Bone marrow (tissue), 2 donors: ENCODE measurements around the gene UBAP2.

Source experiments
- DNase-seq, 2 donors: peaks; one replicate each; lab custom pipeline; 2025; lab: John Stamatoyannopoulos, UW

UBAP2 gene

GRCh38 chr9:34048727-34049629 is at the start of gene UBAP2:
Gene UBAP2 (minus strand): TSS chr9:34048887. CDS start chr9:34017148, 31,739 bp downstream.
- DNase-seq, result peak; percentile 97 to 100

- DNase-seq, result no peak
Observed at GRCh38 chr9:34098307-34098706, 49.6 kb upstream of the UBAP2 start.

- DNase-seq, result no peak
Observed at GRCh38 chr9:34097865-34098264, 49.2 kb upstream of the UBAP2 start.

GRCh38 chr9:34096751-34097150 is 48.1 kb upstream of the UBAP2 start:
- DNase-seq, result no peak

GRCh38 chr9:34093578-34093977 is 44.9 kb upstream of the UBAP2 start:
- no peak for DNase-seq

GRCh38 chr9:34089311-34089710 is 40.6 kb upstream of the UBAP2 start:
- DNase-seq, result no peak

GRCh38 chr9:34087370-34087769 is 38.7 kb upstream of the UBAP2 start:
- DNase-seq, result no peak

- no peak for DNase-seq
Observed at GRCh38 chr9:34086864-34087263, 38.2 kb upstream of the UBAP2 start.

- DNase-seq, result no peak
Observed at GRCh38 chr9:34085581-34086500, 37.2 kb upstream of the UBAP2 start.

GRCh38 chr9:34084562-34084961 is 35.9 kb upstream of the UBAP2 start:
- DNase-seq, result no peak

GRCh38 chr9:34079181-34079580 is 30.5 kb upstream of the UBAP2 start:
- no peak for DNase-seq

- no peak for DNase-seq
Observed at GRCh38 chr9:34072868-34073590, 24.3 kb upstream of the UBAP2 start.

GRCh38 chr9:34072410-34072809 is 23.7 kb upstream of the UBAP2 start:
- no peak for DNase-seq

GRCh38 chr9:34070606-34071324 is 22.1 kb upstream of the UBAP2 start:
- DNase-seq, result no peak

- no peak for DNase-seq
Observed at GRCh38 chr9:34069831-34070230, 21.1 kb upstream of the UBAP2 start.

- DNase-seq, result no peak
Observed at GRCh38 chr9:34065541-34065940, 16.9 kb upstream of the UBAP2 start.

GRCh38 chr9:34059954-34060353 is 11.3 kb upstream of the UBAP2 start:
- DNase-seq, result no peak

GRCh38 chr9:34059281-34059680 is 10.6 kb upstream of the UBAP2 start:
- no peak for DNase-seq

- no peak for DNase-seq
Observed at GRCh38 chr9:34049630-34050384, 1.1 kb upstream of the UBAP2 start.

GRCh38 chr9:34047864-34048726 is 592 bp downstream of the UBAP2 start:
- peak; percentile 69 to 72 for DNase-seq
